Cardiac fibroblast (primary cell): Measurements from ENCODE around the gene ARPC5.
"Not testable (repeated sequence)": the region's sequence is repeated elsewhere in the genome, so short reads cannot be mapped to it uniquely, and the experiment has no call there.

ENCODE experiments used
- DNase-seq, 2 donors: peaks; one replicate each; pipeline versions ENCODE4 v3.0.0 to v3.0.0-alpha.2; 2010; ENCODE audit warnings: low read depth in 2 of 2
- H3K4me3 ChIP-seq, 2 donors: replicated peaks in 1 of 2; 1 replicate in 1 of 2; 2 replicates in 1 of 2; pipeline ENCODE4 v1.5.1; 2011; ENCODE audit warnings: low read depth in 2 of 2, low read length in 2 of 2, mild to moderate bottlenecking in 2 of 2, moderate library complexity in 1 of 2
- TF ChIP-seq, protein P1 (sequence below): IDR thresholded peaks from one replicate; pipeline ENCODE4 v1.5.1; 2011; ENCODE audit warnings: low read depth, mild to moderate bottlenecking, low read length, inconsistent platforms

Gene ARPC5

DNA sequence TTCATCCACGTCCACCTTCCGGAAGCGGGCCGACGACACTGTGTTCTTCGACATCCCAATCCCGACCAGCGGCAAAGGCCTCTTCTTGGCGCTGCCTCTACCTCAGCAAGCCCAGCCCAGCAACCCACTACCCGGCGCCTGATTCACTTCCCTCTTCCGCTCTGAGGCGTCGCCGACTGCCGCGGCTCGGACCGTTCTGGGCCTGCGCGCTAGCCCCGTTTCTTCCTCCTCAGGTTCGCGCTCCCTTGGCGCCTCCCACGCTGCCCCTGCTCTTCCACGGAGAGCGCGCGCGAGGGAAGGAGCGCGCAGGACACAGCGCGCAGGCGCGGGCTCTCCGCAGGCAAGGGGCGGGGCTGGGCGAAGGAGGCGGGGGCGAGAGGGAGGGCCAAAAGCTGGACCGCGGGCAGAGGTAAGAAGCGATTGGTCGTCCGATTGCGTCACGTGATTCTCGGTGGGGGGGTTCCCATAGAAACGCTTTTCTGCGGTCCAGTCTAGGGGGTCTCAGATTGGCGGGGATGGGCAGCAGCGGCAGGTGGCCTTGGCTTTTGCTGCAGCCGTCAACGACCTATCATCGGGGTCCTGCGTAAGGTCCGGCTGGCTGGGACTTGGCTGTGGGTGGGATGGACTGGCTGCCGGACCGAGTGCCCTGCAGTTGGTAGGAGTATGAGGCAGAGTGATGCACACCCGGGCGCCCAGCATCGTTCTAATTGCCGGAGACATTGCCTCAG, at the start of gene ARPC5:
Gene ARPC5 (minus strand): TSS at position 178 of the 728 bp plus-strand sequence. CDS start 124 bp downstream, at position 54.
- TF ChIP-seq, protein P1, sequence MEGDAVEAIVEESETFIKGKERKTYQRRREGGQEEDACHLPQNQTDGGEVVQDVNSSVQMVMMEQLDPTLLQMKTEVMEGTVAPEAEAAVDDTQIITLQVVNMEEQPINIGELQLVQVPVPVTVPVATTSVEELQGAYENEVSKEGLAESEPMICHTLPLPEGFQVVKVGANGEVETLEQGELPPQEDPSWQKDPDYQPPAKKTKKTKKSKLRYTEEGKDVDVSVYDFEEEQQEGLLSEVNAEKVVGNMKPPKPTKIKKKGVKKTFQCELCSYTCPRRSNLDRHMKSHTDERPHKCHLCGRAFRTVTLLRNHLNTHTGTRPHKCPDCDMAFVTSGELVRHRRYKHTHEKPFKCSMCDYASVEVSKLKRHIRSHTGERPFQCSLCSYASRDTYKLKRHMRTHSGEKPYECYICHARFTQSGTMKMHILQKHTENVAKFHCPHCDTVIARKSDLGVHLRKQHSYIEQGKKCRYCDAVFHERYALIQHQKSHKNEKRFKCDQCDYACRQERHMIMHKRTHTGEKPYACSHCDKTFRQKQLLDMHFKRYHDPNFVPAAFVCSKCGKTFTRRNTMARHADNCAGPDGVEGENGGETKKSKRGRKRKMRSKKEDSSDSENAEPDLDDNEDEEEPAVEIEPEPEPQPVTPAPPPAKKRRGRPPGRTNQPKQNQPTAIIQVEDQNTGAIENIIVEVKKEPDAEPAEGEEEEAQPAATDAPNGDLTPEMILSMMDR, result no peak
- peak within 1 kb of the TSS; percentile 74 to 95 for H3K4me3 ChIP-seq
- peak; percentile 99 for DNase-seq

DNA sequence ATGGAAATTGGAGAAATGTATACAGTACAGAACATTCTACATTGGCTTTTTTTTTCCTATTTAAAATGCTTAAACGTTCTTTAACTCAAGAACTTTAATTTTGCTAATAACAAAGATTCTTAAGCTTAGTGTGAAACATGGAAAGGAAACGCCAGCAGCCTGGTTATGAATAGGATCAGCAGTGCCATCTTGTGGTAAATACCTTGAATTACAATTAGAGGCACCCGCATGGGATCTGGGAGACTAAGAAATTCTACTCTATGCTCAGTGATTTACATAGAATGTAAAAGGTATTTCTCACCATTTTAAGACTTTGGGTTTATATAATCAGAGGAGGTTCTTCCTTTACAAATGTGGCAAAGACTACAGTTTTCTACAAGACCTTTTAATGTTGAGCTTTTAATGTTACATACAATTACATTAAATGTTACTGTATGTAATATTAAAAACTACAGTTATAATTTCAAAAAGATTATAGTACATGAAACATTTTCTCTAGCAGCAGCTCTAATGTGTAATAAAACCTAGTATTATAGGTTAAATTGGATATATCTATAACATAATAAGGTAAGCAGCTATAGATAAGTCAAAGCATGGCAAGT, 49.6 kb upstream of the ARPC5 start:
- TF ChIP-seq, protein P1, result peak; percentile 71
- H3K4me3 ChIP-seq, result no peak overlapping the region
- DNase-seq, result peak; percentile 74 to 77

DNA sequence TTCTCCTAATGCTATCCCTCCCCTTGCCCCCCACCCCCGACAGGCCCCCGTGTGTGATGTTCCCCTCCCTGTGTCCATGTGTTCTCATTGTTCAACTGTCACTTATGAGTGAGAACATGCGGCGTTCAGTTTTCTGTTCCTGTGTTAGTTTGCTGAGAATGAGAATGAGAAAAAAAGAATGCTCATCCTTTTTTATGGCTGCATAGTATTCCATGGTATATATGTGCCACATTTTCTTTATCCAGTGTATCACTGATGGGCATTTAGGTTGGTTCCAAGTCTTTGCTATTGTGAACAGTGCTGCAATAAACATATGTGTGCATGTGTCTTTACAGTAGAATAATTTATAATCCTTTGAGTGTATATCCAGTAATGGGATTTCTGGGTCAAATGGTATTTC, 43.8 kb upstream of the ARPC5 start:
- DNase-seq, H3K4me3 ChIP-seq: not testable (repeated sequence)

DNA sequence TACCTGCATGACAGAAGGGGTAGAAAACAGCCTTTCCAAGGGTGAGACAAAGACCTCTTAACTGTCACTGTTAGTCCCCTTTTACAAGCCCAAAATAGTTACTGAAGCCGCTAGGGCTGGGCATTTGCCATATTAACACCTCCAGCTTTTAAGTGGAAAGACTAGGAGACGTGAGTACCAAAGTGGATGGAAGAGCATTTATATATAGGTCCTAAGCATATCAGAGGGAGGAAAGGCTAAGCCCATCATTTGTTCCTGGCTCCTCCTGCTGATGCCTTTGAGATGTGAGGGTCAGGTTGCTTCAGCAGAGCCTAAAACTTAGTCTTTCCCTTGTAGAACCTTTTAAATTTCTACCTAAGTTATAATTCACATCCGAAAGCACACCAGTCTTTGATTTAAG, 43.2 kb upstream of the ARPC5 start:
- no peak for DNase-seq
- TF ChIP-seq, protein P1, result no peak

DNA sequence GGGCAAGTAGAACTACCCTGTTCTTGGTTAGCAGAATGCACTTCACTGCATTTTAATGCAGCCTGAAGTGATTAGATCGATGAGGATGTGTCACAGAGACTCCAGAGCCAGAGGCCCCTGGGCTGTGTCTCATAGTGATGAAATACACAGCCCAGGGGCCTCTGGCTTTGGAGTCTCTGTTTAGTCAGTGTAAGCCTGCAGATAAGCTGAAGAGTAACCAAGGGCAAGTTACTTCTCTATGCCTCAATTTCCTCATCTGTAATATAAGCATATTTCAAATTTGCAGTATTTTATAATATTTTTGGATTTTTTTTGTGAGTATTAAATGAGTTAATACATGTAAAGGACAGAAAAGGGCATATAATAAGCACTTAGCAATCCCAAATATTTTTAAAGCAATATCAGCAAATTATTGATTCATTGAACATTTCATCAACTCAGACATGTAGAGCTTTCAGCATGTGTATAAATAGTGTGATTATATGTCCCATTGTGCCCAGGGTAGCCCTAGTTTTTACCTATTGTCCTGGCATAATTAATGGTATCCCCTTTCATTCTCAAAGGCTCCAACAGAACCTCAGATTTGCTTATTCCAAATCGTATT, 41.1 kb upstream of the ARPC5 start:
- DNase-seq, result peak; percentile 39 to 52
- H3K4me3 ChIP-seq, result no peak overlapping the region

More for the DNA sequence above, 43.2 kb upstream of the ARPC5 start:
- H3K4me3 ChIP-seq, result no peak overlapping the region

DNA sequence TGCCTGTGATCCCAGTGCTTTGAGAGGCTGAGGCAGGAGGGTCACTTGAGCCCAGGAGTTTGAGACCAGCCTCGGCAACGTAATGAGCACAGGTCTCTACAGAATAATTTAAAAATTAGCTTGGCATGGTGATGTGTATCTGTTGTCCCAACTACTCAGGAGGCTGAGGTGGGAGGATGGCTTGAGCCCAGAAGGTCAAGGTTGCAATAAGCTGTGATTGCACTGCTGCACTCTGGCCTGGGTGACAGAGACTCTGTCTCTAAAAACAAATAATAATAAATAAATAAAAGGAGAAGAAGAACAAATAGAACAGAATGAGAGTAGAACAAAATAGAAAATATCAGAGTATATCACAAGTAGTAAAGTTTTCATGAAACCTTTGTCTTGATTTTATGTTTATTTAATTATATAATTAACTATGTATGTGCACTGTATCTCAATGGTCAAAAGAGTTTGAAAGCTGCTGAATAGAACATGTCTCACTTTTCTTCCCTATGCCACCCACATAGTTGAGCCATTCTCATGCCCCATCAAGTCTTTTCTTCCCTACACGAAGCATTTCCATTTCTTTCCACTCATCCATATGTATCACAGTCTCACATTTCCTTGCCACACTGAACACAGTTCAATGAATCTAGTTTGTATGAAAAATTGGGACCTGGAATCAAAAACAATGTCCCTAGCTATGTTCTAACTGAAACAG, 40.5 kb upstream of the ARPC5 start:
- H3K4me3 ChIP-seq, result no peak overlapping the region
- DNase-seq, result no peak
- TF ChIP-seq, protein P1, result no peak

More for the DNA sequence above, 41.1 kb upstream of the ARPC5 start:
- TF ChIP-seq, protein P1, result no peak

DNA sequence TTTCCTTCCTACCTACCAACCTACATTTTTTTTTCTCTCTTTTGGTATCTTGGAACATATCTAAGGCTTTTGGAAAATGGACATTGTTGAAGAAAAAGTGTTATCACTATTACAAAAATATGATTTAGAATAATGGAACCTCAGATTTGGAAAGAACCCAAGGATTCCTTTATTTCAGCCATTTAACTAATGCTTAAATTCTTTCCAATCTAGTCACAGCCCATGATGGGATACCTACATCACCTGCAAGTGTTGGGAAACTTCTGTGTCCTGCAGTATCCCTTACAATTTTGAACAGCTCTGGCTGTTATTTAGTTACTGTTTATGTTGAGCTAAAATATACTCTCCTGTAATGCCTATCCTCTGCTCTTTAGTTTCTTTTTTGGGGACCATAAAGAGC, 39.8 kb upstream of the ARPC5 start:
- TF ChIP-seq, protein P1, result no peak
- DNase-seq, result no peak
- no peak overlapping the region for H3K4me3 ChIP-seq
